ENCODE measurements around the gene ACSL3. TPM values are rescaled to one million over a fixed set of nuclear protein-coding genes. Genes with fewer than 3 reads are reported as not detected.

ACSL3 gene
- polyA plus RNA-seq, 1 donor from 2014 or later, result 119 TPM

DNA sequence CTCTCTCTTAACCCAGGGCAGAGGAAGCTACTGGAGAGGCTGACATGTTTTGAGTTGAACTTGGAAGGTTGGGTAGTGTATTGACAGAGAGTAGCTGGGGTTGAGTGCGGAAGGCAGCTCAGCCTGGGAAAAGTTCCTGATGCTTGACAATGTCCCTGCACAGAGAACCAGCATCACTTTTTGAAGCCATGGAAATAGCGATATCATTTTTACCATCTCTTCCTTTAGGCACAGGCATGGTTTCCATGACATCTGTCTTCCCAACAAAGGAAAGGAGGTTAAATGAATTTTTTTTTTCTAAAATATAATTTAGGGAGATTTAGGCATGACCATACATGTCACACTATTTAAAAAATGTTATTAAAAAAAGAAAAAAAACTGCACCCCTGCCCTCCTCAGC is 112.9 kb downstream of the ACSL3 start:
- Histone ChIP-seq H3K27me3 (ENCODE audit: insufficient read depth, low read depth, low read length) (no peaks in the 10 kb centered on the region), H3K4me2 (ENCODE audit: low read length) (no peak overlapping the region), H3K9me2 (ENCODE audit: insufficient read depth, low read length) (no peaks in the 10 kb centered on the region), H3K36me3 (ENCODE audit: insufficient read depth, low read length) (no peaks in the 10 kb centered on the region), H3F3A (ENCODE audit: insufficient read depth, low read length, poor library complexity, severe bottlenecking) (no peaks in the 10 kb centered on the region), H3K9ac (ENCODE audit: low read length) (no peak overlapping the region), H3K79me2 (replicated peaks; ENCODE audit: insufficient read depth, low read length) (no peaks in the 10 kb centered on the region), H3K4me3 (ENCODE audit: low read length) (no peak overlapping the region), H2AFZ (ENCODE audit: low read depth, low read length) (no peak overlapping the region), H4K20me1 (ENCODE audit: insufficient read depth) (no peaks in the 10 kb centered on the region), H3K27ac (ENCODE audit: low read length) (no peak overlapping the region), H3K9me3 (ENCODE audit: low read length) (no peaks in the 10 kb centered on the region)
- no peak for TF ChIP-seq MXI1 (conservative IDR thresholded peaks at IDR 0.05; ENCODE audit: poor library complexity, severe bottlenecking)
- no peak for TF ChIP-seq SMC3 (conservative IDR thresholded peaks at IDR 0.05; ENCODE audit: poor library complexity)
- no peak for TF ChIP-seq EP300 (conservative IDR thresholded peaks at IDR 0.05; ENCODE audit: poor library complexity, severe bottlenecking)
- no peak for TF ChIP-seq EZH2 (IDR thresholded peaks at IDR 0.05; ENCODE audit: borderline replicate concordance, insufficient read depth, low read length, poor library complexity, severe bottlenecking)
- no peak for TF ChIP-seq TAF1 (IDR thresholded peaks at IDR 0.05; ENCODE audit: low read depth)
- no peak for TF ChIP-seq RAD21 (conservative IDR thresholded peaks at IDR 0.05)
- TF ChIP-seq, protein P1, sequence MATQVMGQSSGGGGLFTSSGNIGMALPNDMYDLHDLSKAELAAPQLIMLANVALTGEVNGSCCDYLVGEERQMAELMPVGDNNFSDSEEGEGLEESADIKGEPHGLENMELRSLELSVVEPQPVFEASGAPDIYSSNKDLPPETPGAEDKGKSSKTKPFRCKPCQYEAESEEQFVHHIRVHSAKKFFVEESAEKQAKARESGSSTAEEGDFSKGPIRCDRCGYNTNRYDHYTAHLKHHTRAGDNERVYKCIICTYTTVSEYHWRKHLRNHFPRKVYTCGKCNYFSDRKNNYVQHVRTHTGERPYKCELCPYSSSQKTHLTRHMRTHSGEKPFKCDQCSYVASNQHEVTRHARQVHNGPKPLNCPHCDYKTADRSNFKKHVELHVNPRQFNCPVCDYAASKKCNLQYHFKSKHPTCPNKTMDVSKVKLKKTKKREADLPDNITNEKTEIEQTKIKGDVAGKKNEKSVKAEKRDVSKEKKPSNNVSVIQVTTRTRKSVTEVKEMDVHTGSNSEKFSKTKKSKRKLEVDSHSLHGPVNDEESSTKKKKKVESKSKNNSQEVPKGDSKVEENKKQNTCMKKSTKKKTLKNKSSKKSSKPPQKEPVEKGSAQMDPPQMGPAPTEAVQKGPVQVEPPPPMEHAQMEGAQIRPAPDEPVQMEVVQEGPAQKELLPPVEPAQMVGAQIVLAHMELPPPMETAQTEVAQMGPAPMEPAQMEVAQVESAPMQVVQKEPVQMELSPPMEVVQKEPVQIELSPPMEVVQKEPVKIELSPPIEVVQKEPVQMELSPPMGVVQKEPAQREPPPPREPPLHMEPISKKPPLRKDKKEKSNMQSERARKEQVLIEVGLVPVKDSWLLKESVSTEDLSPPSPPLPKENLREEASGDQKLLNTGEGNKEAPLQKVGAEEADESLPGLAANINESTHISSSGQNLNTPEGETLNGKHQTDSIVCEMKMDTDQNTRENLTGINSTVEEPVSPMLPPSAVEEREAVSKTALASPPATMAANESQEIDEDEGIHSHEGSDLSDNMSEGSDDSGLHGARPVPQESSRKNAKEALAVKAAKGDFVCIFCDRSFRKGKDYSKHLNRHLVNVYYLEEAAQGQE (IDR thresholded peaks at IDR 0.05; ENCODE audit: borderline replicate concordance), result no peak
- TF ChIP-seq POLR2AphosphoS5 (IDR thresholded peaks at IDR 0.05), result no peak
- TF ChIP-seq, protein P2, sequence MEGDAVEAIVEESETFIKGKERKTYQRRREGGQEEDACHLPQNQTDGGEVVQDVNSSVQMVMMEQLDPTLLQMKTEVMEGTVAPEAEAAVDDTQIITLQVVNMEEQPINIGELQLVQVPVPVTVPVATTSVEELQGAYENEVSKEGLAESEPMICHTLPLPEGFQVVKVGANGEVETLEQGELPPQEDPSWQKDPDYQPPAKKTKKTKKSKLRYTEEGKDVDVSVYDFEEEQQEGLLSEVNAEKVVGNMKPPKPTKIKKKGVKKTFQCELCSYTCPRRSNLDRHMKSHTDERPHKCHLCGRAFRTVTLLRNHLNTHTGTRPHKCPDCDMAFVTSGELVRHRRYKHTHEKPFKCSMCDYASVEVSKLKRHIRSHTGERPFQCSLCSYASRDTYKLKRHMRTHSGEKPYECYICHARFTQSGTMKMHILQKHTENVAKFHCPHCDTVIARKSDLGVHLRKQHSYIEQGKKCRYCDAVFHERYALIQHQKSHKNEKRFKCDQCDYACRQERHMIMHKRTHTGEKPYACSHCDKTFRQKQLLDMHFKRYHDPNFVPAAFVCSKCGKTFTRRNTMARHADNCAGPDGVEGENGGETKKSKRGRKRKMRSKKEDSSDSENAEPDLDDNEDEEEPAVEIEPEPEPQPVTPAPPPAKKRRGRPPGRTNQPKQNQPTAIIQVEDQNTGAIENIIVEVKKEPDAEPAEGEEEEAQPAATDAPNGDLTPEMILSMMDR (IDR thresholded peaks at IDR 0.05; ENCODE audit: poor library complexity, severe bottlenecking), result no peak

DNA sequence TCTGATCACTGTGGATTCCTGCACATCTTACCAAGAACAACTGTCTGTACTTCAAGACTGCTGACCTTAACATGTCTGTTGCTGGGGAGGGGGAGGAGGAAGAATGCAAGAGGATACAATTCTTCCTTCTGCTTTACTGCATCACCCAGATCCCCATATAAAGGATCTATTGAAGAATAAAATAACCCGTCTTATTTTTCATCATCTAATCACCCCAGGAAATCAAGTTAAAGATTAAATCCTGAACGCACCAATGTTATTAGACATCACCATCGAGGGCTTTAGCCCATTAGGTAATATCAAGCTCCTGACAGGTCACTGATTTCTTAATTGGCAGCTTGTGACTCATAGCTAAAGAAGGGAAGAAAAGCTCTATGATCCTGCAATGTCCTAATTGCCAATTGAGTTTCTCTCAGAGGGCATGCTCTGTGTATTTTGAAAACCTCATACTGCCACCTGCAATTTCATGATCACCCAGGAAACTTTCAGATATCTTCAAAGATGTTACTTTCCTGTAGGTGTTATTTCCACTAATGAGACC is 115.8 kb downstream of the ACSL3 start:
- Histone ChIP-seq H4K20me1 (ENCODE audit: insufficient read depth) (no peaks in the 10 kb centered on the region), H3K4me2 (ENCODE audit: low read length) (no peak overlapping the region), H3K9ac (ENCODE audit: low read length) (no peak overlapping the region), H3K9me2 (ENCODE audit: insufficient read depth, low read length) (no peaks in the 10 kb centered on the region), H3K79me2 (replicated peaks; ENCODE audit: insufficient read depth, low read length) (no peaks in the 10 kb centered on the region), H3F3A (ENCODE audit: insufficient read depth, low read length, poor library complexity, severe bottlenecking) (no peaks in the 10 kb centered on the region), H3K27me3 (ENCODE audit: insufficient read depth, low read depth, low read length) (no peaks in the 10 kb centered on the region), H2AFZ (ENCODE audit: low read depth, low read length) (no peak overlapping the region), H3K27ac (ENCODE audit: low read length) (no peak overlapping the region), H3K36me3 (ENCODE audit: insufficient read depth, low read length) (no peaks in the 10 kb centered on the region), H3K9me3 (ENCODE audit: low read length) (no peaks in the 10 kb centered on the region), H3K4me3 (ENCODE audit: low read length) (no peak overlapping the region)
- TF ChIP-seq, protein P1 (IDR thresholded peaks at IDR 0.05; ENCODE audit: borderline replicate concordance), result no peak
- no peak for TF ChIP-seq EP300 (conservative IDR thresholded peaks at IDR 0.05; ENCODE audit: poor library complexity, severe bottlenecking)
- no peak for TF ChIP-seq TAF1 (IDR thresholded peaks at IDR 0.05; ENCODE audit: low read depth)
- TF ChIP-seq POLR2AphosphoS5 (IDR thresholded peaks at IDR 0.05), result no peak
- no peak for TF ChIP-seq SMC3 (conservative IDR thresholded peaks at IDR 0.05; ENCODE audit: poor library complexity)
- no peak for TF ChIP-seq EZH2 (IDR thresholded peaks at IDR 0.05; ENCODE audit: borderline replicate concordance, insufficient read depth, low read length, poor library complexity, severe bottlenecking)

Data from neural cell (in vitro differentiated cells).